Fibroblast of skin of right biceps (primary cell): ENCODE measurements around the gene CACNB2.

ENCODE experiments used
- DNase-seq: peaks from one replicate; pipeline ENCODE4 v3.0.0-alpha.2; 2013

Gene CACNB2

DNA sequence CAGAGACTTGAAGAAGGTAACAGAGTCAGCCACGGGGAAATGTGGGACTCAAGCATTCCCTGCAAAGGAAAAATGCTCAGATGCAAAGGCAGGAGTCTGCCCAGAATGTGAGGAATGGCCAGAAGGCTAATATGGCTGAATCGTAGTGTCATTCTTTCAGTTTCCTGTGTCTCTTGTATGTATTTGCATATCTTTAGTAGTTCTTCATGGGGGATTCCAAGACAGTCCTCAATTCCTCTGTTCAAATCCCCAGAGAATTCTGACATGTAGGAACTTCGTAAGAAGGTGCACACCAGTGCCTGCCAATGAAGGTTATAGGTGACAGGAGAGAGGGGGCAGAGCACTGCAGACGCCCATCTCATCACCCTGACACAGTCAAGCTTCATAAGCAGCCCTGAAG is 154.4 kb downstream of the CACNB2 start:
- no peak for DNase-seq

DNA sequence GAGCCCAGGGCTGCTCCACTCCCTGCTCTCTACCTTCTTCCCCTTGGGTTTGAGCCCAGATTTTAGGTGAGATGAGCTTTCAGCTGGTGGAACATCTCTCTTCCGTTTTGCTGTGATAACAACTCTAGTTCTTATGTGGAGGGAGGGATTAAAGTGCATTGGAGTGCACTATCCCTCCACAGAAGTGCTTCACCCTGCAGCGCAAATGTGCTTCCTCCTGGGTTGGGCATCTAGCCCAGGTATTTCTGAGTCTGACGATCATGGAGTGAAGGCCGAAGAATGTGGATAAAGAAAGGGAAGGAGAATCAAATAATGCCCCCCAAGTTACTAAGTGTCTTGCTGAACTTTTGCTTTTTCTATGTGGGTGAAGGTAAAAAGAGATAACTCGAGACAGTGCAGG is 157.4 kb downstream of the CACNB2 start:
- DNase-seq, result no peak

DNA sequence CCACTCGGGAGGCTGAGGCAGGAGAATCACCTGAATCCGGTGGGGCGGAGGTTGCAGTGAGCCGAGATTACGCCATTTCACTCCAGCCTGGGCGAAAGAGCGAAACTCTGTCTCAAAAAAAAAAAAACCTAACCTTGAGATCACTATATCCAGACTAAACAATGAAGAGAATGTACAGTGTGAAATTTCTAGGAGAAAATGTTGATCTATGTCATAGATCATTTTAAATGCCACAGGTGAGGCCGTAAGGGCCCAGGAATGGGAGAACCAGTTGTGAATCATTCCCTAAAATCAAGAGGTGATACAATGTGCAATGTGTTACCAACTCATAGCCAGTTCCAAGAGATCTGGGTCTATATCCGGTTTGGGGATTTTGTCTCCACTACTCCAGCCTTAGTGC is 158.0 kb downstream of the CACNB2 start:
- DNase-seq, result no peak

DNA sequence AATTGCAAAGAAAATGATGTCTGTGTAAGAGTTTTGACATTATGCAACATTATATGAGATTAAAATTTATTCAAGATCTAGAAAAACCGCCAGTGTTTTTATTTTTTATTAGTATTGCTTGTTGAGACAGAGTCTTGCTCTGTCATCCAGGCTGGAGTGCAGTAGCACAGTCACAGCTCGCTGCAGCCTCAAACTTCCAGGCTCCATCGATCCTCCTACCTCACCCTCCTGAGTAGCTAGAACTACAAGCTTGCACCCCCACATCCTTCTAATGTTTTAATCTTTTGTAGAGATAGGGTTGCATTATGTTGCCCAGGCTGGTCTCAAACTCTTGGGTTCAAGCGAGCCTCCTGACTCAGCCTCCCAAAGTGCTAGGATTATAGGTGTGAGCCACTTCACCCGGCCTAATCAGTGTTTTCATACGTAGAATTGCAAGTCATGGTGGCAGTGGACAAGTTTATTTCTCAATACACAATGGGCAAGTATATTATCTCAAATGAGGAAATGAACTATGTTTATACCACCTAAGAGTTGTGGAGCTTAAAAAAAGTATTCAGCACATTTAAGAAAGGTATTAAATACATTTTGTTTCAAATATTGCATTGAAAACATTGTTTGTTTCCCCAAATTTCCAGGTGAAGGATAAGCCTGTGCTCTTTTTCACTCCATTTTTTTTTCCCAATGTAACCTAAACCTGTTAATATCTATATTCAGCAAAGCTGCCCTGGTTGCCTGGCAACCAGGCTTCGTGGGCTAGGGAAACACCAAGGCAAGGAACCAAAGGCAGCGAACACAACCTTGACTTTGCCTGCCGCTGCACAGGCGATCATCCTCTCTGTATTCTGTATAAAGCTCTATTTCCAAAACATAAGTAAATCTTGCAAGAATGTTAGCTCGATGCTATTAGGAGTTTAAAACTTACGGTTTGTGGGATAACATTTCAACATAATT is 163.9 kb downstream of the CACNB2 start:
- no peak for DNase-seq

DNA sequence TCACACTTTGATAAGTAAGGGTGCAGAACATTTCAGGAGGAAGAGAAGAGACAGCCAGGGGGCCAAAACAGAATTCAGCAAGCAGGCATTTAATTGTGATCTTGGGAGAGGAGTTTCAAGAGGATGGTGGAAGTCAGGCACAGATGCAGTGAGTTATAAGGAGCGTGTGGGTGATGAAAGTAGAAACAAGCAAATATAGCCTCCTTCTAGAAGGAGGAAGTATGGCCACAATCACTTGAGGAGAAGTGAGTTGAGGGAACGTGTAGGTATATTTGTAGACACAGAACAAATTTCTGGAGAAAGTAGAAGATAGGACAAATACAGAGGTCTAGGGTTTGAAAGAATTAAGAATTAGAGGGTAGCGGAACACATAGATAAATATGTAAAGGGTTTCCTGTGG is 165.8 kb downstream of the CACNB2 start:
- no peak for DNase-seq

DNA sequence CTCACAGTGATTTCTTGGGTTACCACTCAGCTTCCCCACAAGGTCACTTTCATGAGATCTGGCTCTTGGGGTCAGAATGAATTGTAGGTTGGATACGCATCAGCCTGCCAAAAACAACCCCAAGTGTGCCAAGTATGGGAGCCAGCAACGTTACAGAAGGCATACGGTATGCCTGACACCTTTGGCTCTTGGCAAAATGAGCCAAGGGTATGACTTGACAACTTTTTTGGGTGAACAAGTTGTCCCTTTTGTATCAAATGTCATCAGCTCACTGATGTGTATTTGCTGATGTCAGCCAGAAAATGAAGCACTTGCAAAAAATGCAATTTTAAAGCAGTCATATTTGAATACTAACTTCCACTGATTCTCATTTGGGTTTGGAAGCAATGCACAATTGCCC is 168.4 kb downstream of the CACNB2 start:
- no peak for DNase-seq

DNA sequence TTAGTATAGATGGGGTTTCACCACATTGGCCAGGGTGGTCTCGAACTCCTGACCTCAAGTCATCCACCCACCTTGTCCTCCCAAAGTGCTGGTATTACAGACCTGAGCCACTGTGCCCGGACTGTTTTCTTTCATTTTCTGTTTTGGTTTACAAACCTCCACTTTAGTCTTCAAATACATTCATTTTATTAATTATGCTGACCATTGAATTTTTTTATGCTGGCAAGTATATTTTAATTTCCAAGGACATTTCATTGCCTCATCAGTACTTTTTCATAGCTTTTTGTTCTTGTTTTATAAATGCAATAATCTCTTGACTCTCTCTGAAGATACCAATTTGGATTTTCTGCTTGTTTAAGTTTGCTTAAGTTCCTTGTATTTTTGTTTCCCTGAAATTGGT is 170.5 kb downstream of the CACNB2 start:
- no peak for DNase-seq

DNA sequence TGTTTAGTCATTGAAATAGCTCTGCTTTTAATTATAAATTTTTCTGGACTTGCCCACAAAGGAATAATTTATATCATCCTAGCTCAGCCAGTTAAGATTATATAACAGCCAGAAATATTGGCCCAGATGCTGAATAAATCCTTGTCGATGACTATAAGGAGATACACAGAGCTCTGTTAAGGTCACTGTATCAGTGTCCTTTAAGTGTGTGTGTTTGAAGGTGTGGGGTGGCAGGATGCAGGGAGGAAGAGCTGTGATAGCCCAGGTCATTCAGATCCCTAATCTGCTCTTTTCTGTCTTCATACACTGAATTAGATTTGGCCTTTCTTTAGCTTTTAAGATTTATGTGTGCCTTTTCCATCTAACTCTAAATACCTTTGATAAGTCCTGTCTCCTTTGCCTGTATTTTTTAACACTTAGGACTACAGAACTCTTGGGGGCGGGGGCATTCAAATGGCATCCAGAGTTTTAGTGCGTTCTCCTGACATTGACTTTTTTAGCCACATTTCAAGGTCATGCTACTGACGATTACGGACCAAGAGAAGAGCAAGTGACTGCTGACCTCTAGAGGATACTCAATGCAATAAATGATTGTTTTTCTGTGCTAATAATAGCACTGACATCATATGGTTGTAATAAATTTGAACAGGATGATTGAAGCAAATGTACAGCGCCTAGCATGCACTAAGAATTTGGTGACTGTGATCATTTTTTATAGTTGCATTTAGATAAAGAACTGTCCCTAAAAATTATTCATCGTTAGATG is 172.3 kb downstream of the CACNB2 start:
- DNase-seq, result peak; percentile 38

DNA sequence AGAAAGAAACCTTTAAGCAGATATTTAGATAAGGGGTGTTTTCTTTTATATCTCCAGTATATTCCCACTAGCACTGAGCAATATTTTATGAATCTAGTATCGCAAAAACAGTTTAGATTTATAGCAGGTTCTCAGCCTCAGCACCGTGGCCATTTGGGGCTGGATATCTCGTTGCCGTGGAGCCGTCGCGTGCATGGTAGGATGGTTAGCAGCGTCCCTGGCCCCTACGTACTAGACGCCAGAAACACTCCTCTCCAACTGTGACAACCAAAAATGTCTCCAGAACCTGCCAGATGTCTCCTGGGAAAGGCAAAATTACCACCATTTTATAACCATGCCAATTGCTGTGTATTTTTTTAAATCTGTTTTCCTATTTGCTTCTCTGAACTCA is 172.9 kb downstream of the CACNB2 start:
- DNase-seq, result no peak

DNA sequence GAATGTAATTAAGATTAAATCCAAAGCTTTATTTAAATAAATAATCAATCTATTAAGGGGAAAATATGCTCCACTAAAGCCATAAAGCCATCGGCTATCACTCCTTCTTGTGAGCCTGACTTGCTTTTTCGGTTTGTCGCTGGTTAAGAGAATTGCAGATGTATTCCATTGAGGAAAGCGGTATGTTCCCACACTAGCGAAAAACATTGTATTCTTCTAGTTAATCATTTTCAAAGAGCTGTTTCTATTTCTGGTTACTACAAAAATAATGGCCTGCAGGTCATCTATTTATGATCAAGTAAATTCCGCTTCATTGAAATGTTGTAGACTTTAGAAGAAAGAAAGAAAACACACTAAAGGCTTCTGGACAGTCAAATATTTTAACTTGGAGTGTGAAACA is 173.4 kb downstream of the CACNB2 start:
- DNase-seq, result no peak

DNA sequence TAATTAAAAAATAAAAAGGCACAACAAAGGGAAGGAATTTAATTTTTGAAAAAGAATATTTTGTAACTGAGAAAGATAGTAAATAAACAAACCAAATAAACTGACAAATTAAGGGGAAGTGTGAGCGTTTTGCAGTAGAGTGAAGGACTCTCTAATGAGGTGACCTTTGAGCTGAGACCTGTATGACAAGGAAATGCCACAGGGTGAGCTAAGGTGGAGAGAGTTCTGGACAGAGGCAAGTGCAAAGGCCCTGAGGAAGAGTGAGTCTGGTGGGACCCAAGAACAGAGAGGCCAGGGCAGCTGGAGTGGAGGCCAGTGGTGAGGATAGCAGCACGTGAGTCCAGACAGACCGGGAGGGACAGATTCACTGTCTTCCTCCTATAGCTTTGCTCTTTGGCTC is 179.4 kb downstream of the CACNB2 start:
- DNase-seq, result no peak

DNA sequence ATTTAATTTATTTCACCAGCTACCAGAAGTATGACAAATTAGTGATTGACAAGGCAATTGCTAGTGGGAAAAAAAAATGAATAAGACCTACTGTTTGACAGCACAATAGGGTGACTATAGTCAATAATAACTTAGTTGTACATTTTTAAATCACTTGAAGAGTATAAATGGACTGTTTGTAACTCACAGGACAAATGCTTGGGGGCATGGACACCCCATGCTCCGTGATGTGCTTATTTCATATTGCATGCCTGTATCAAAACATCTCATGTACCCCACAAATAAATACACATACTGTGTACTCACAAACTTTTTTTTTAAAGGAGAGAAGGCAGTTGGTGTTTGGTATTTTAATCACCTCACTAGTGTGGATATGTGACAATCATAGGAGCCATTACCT is 181.1 kb downstream of the CACNB2 start:
- no peak for DNase-seq

DNA sequence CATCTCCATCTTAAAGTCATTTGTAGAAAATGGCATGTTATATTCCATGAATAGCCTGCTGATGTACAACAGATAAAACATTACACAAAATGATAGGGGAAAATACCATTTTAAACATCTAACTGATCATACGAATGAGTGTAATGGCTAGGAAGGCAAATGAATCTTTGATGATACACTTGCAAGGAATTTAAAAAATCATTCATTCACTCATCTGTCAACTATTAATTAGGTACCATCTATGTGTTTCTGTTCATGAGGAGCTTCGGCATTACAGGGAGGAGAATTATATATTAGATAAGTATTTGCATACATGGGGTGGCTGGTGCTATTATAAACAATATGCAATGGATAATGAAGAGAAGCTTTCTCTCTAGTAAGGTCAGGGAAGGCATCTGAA is 183.7 kb downstream of the CACNB2 start:
- DNase-seq, result no peak

DNA sequence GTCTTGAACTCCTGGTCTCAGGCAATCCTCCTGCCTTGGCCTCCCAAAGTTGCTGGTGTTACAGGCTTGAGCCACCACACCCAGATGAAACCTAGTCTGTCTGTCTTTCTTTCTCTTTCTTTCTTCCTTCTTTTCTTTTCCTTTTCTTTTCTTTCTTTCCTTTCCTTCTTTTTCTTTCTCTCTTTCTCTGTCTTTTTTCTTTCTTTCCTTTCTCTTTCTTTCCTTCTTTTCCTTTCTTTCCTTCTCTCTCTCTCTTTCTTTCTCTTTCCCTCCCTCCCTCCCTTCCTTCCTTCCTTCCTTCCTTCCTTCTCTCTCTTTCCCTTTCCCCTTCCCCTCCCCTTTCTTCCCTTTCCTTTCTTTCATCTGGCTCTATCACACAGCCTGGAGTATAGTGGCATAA is 185.2 kb downstream of the CACNB2 start:
- DNase-seq, result no peak

DNA sequence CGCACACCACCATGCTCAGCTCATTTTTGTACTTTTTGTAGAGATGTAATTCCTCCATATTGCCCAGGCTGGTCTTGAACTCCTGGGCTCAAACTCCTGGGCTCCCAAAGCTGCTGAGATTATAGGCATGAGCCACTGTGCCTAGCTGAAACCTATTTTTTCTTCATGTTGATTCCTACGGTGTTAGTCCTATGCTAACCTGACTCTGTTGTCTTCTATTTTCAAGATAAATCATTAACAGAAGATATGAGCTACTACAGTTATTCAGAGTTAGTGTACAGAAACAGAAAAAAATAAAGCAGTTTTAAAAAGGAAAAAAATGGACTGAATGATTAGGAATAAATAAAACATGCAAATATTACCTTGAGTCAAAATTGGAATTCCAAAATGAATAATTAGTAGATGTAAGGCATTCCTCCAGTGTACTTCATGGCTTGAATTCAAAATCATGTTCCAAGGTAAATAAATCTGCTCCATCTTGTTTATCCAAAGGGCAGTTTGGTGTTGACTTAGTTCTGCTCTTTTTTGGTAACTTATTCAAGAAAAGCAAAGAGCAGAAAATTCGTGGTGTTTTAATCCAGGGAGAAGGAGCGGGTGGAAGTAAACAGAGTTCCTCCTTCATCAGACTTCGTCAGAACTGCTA is 185.8 kb downstream of the CACNB2 start:
- no peak for DNase-seq

DNA sequence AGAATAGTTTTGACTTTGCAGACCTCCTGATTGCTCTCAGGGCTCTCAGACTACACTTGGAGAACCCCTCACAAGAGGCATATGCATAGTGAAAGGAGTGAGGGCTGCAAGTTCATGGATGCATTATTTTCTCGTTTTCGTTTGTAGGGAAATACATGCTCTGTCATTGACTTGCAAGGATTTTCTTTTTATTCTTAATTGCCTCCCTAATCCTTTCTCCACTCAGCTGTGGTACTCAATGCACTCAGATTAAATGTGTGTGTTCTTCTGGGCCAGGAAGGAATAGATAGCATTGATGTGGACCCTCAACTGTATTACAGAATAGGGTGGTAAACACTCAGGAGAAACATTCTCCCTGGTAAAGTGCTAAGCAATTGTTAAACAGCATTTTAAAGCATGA is 188.7 kb downstream of the CACNB2 start:
- DNase-seq, result no peak

DNA sequence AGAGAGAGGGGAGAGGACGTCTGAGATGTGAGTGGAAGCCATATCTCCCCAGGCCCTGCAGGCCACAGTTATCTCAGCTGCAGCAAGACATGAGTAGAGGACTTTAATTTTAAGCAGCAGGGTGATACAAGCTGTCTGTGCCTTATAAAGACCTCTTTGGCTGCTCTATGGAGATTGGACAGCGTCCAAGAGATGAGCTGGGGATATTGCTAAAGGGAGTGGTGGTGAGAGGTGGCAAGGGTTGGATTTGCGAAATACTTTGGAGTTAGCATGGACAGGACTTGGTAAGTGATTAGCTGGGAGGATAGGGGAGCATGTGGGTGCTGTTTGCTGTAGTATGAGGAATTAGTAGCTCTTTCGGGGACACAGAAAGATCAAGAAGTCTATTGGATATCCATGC is 191.8 kb downstream of the CACNB2 start:
- DNase-seq, result peak; percentile 2

DNA sequence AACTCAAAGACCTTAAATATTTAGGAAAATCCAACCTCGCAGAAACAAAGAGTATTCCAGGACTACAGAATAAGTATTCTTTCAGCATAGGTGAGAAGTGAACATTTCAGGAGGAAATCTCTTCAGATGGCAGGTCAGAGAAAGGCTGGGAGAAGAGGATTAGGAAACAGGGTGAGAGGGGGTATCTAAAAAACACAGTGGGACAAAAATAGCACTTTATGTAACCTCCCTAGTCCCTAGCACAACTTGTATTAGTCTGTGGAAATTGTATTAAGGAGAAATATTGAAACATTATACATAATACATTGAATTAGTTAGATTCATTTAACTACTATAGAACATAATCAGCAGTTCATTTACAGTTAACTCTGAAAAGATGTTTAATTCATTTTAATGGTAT is 192.3 kb downstream of the CACNB2 start:
- DNase-seq, result no peak

DNA sequence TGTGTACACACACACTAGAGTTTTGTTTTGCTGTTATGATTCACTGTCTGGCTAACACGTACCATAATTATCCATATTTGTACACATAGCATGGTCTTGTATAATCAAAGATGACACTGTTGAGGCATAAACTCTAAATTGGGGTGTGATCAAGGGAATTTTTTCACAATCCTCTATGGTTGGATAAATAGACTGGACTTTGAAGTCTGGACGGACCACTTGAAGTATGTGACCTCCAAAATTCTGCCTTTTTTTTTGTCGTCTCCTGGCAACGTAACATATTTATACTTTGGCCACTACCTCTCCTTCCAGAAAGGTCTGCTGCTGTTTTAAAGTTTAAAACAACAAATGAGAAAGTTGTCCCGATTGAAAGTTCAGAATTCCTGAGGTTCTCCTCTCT is 193.4 kb downstream of the CACNB2 start:
- no peak for DNase-seq

DNA sequence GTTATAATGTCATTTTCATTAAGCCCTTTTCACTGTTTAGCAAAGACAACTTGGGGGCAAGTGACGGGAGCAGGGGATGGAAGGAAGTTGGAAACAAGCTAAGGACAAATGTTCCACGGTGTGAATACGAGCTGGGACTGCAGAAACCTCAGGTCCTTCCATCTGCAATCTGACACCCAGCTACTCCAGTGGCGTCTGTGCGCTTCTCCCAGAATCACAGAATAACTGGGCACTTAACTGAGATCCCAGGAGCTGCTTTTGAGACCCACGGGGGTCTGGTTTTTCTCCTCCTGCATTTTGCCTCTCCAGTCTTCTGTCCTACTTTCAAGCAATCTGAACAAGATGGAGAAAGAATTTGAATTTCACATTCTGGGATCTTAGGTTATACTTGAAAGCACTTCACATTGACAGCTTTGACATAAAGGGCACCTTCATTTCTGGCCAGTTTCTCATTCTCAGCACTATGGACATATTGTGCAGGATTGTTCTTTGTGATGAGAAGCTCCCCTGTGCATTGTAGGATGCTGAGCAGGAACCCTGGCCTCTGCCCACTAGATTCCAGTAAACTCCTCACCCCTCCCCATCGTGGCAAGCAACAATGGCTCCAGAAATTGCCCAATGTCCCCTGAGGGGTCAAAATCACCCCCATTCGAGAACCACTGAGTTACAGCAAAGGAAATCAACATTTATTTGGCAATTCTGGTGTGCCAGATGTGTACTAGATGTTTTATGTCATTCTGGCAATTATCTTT is 194.1 kb downstream of the CACNB2 start:
- DNase-seq, result no peak

DNA sequence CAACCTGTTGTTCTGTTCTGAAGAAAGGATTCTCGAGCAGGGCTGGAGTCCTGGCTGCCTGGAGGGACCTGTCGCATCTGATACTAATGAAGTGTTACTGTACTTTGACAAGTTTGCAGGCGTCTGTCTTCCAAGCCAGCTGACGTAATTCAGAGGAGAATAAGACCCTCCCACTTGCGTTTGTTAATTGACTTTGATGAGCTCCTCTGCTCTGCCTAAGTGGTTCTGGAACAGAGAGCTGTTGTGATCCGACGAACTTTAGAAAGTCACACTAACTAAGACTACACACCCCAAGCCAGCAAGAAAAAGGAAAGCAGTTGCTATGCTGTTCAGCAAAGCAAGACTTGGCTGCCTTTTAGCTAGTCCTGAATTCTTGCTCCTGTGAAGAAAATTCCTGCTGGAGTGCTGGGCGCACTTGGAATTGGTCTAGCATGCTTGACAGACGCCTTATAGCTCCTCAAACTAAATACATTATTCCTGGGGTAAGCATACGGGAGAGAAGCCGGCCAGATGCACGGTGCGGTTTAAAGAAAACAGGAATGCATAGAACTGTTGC is 200.3 kb downstream of the CACNB2 start:
- peak; percentile 19 for DNase-seq

DNA sequence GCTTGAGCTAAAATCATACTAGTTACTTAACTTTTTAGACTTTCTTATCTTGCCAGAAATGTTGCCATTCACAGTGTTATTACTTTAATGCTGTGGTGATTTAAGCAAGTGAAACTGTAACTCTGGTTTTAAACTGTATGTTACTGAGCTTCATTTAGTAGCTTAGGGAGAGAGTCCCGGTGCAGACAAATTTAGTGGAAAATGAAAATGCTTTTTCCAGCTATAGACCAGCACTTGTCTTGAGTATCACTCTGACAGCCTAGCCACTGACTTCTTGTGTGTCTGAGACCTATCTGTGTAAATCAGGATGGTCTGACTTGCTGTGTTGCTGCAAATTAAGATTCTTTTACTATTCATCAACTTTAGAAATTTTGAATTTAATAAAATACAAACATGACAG is 200.8 kb downstream of the CACNB2 start:
- DNase-seq, result no peak

DNA sequence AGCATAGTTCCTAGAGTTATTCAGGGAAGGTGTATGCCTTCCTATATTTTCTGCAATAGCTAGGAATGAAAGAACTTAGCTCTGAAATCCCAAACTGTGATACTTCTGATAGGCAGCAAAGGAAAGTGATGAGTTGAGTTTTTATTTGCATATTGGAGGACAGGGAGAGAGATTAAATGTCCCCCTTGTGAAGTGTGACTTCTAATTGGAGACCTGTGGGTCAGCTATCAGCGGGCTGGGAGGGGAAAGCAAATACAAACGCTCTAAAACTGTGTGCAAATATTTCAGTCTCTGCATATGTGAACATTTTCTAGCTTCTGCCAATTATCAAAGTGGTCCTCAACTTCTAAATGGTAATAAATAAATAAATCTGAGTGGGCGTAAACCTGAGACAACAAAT is 203.3 kb downstream of the CACNB2 start:
- DNase-seq, result no peak
